ENCODE results near the gene EIF2S1. TPM values are rescaled to one million over a fixed set of nuclear protein-coding genes. Genes with fewer than 3 reads are reported as not detected.
"Not testable (repeated sequence)": the region's sequence is repeated elsewhere in the genome, so short reads cannot be mapped to it uniquely, and the experiment has no call there.

EIF2S1 gene
- total RNA-seq, 2 experiments from 2014 or later = 23.1 to 28.8 TPM

DNA sequence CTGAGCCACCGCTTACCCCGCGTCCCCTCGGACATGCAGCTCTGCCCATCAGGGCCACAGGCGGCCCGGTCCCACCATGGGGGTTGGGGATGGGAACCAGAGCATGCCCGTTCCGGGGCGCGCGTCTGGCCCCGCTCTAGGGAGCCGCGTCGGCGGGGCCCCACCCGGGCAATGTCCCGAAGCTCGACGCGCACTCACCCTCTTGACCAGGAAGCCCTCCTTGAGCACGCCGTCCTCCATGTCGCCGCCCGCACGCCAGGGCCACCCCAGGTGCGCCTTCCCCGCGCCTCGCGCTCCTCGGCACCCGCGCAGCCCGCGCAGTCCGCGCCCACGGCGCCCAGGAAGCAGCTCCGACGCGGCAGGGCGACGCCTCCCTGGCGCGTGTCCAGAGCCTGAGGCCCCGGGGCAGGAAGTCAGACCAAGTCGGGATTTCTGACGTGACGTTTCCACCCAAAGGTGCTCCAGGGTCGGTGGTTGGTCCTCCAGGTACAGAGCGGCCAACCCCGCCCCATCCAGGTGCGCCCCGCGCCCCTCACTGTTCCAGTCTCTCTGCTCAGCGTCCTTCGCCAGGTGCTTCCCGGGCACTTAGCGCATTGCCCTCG lies 51.8 kb downstream of the EIF2S1 start, which contains the start of gene PLEK2:
PLEK2 (minus strand) TSS at position 346 of the 602 bp plus-strand sequence; CDS start at position 240, 106 bp downstream.
- peak within 1 kb of the TSS; percentile 47 for H3K27ac Mint-ChIP-seq

DNA sequence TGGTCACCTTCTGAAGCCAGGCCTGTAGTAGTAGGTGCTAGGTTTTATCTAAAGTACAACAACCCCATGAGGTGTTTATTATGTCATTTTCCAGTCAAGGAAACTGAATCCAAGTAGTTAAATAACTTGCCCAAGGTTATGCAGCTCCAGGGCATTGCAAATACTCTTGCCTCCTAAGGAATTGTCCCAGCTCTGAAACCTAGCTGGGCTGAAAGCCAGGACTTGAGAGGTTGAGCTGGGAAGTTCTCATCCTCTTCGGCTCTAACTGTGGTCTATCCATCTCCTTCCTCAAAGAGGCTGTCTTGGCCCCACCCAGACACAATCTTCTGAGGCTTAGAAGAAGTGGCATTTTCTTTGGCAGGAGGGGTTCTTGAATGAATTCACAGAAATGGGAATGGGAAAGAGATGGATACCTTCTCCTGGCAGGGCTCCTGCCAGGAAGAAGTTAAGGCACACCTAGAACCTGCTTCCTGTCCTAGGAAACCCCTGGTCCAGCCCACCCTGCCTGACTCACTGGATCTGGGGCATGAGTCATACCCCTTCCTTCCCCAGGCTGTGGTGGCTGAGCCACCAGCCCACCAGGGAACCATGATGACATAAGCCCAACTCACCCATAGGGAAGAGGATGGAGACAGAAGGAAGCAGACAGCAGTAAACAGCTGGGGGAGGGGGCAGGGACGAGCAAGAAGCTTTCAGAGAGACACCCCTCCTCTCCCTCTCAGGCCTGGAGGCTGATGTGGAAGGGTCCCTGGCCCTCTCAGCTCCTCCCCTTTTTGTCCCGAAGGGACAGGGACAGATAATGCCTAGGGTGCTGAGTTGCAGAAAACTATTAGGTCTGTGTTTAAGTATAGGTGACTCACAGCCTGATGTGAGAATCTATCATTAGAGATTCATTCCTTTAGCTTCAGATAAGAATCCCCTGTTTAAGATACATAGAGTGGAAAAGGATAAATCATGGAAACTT lies 54.0 kb downstream of the EIF2S1 start:
- no peak overlapping the region for H3K27ac ChIP-seq (ENCODE audit: low read depth in 1 of 2, low read length in 2 of 2)
- peaks cover 0 to 4% of the 10 kb centered on the region in 2 experiments for H3K27me3 ChIP-seq (ENCODE audit: control insufficient read depth in 1 of 2, insufficient read depth in 2 of 2, low read length in 2 of 2)
- Mint-ChIP-seq H3K4me1 (ENCODE audit: low read depth) (peaks cover 15% of the 10 kb centered on the region), H3K27ac (no peak overlapping the region), H3K9me3 (no peaks in the 10 kb centered on the region), H3K4me3 (peak overlapping the region; percentile 56), H3K27me3 (no peaks in the 10 kb centered on the region), H3K36me3 (ENCODE audit: low read depth) (no peaks in the 10 kb centered on the region)
- H3K4me3 ChIP-seq (ENCODE audit: low read length) = no peak overlapping the region
- no peak for ATAC-seq (ENCODE audit: poor library complexity)
- TF ChIP-seq, protein P1, sequence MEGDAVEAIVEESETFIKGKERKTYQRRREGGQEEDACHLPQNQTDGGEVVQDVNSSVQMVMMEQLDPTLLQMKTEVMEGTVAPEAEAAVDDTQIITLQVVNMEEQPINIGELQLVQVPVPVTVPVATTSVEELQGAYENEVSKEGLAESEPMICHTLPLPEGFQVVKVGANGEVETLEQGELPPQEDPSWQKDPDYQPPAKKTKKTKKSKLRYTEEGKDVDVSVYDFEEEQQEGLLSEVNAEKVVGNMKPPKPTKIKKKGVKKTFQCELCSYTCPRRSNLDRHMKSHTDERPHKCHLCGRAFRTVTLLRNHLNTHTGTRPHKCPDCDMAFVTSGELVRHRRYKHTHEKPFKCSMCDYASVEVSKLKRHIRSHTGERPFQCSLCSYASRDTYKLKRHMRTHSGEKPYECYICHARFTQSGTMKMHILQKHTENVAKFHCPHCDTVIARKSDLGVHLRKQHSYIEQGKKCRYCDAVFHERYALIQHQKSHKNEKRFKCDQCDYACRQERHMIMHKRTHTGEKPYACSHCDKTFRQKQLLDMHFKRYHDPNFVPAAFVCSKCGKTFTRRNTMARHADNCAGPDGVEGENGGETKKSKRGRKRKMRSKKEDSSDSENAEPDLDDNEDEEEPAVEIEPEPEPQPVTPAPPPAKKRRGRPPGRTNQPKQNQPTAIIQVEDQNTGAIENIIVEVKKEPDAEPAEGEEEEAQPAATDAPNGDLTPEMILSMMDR (IDR thresholded peaks at IDR 0.05) = no peak
- ChIA-PET CTCF (no interaction called here), POLR2A (interaction anchor here (1.6 kb wide), 1 partner anchor 186 kb away, joined by 3 read pairs; the partner anchor contains the start of gene PIGH)
- no peaks in the 10 kb centered on the region for H3K36me3 ChIP-seq (ENCODE audit: insufficient read depth, low read length)
- no peaks in the 10 kb centered on the region for H3K9me3 ChIP-seq (ENCODE audit: control insufficient read depth in 1 of 2, insufficient read depth in 1 of 2, low read length in 2 of 2)
- peak in 4 of 14 experiments; percentile 7 to 54 (median 42) for DNase-seq
- peaks cover 16% of the 10 kb centered on the region for H3K4me1 ChIP-seq (ENCODE audit: insufficient read depth, low read length)
- intact Hi-C loops (cut with DNase I, micrococcal nuclease) = no loop called here

More for the DNA sequence above, 51.8 kb downstream of the EIF2S1 start, which contains the start of gene PLEK2:
- H3K4me1 Mint-ChIP-seq (ENCODE audit: low read depth) = peaks cover 15% of the 10 kb centered on the region
- peak; percentile 83 for ATAC-seq (ENCODE audit: poor library complexity)
- Histone ChIP-seq H3K9me3 (ENCODE audit: control insufficient read depth in 1 of 2, insufficient read depth in 1 of 2, low read length in 2 of 2) (no peaks in the 10 kb centered on the region), H3K36me3 (ENCODE audit: insufficient read depth, low read length) (no peaks in the 10 kb centered on the region), H3K4me3 (ENCODE audit: low read length) (peak within 1 kb of the TSS; percentile 49), H3K4me1 (ENCODE audit: insufficient read depth, low read length) (peaks cover 16% of the 10 kb centered on the region), H3K27me3 (ENCODE audit: control insufficient read depth in 1 of 2, insufficient read depth in 2 of 2, low read length in 2 of 2) (peaks cover 0 to 2% of the 10 kb centered on the region in 2 experiments), H3K27ac (ENCODE audit: low read depth in 1 of 2, low read length in 2 of 2) (no peak within 1 kb of the TSS)
- CTCF ChIA-PET = no interaction called here
- intact Hi-C loops (cut with DNase I, micrococcal nuclease) = no loop called here
- H3K36me3 Mint-ChIP-seq (ENCODE audit: low read depth) = no peaks in the 10 kb centered on the region
- peak within 1 kb of the TSS; percentile 82 for H3K4me3 Mint-ChIP-seq
- H3K9me3 Mint-ChIP-seq = no peaks in the 10 kb centered on the region
- POLR2A ChIA-PET = interaction anchor here (1.0 to 1.3 kb wide), 2 partner anchors 15 to 52 kb away, joined by 3 to 5 read pairs; partner anchors contain the start of genes ATP6V1D and EIF2S1
- DNase-seq = peak; percentile 16 to 80 (median 61)
- no peaks in the 10 kb centered on the region for H3K27me3 Mint-ChIP-seq
- TF ChIP-seq, protein P1 (IDR thresholded peaks at IDR 0.05) = no peak

DNA sequence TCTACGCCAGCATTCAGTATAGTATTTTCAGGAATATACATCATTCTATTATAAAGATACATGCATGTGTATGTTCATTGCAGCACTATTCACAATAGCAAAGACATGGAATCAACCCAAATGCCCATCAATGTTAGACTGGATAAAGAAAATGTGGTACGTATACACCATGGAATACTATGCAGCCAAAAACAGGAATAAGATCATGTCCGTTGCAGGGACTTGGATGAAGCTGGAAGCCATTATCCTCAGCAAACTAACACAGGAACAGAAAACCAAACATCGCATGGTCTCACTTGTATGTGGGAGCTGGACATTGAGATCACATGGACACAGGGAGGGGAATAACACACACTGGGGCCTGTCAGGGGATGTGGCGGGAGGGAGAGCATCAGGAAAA lies 55.5 kb downstream of the EIF2S1 start:
- H3K27me3 Mint-ChIP-seq; H3K9me3 ChIP-seq (ENCODE audit: control insufficient read depth in 1 of 2, insufficient read depth in 1 of 2, low read length in 2 of 2); H3K27me3 ChIP-seq (ENCODE audit: control insufficient read depth in 1 of 2, insufficient read depth in 2 of 2, low read length in 2 of 2); H3K9me3 Mint-ChIP-seq; H3K4me3 Mint-ChIP-seq; POLR2A ChIA-PET; DNase-seq; H3K27ac ChIP-seq (ENCODE audit: low read depth in 1 of 2, low read length in 2 of 2); H3K36me3 Mint-ChIP-seq (ENCODE audit: low read depth); H3K4me3 ChIP-seq (ENCODE audit: low read length); H3K36me3 ChIP-seq (ENCODE audit: insufficient read depth, low read length); intact Hi-C loops (cut with DNase I, micrococcal nuclease); ATAC-seq (ENCODE audit: poor library complexity); CTCF ChIA-PET; H3K27ac Mint-ChIP-seq: not testable (repeated sequence)
- peaks cover 12% of the 10 kb centered on the region for H3K4me1 Mint-ChIP-seq (ENCODE audit: low read depth)
- peaks cover 16% of the 10 kb centered on the region for H3K4me1 ChIP-seq (ENCODE audit: insufficient read depth, low read length)
